Measurements from ENCODE around the gene PHAX.

The PHAX gene

DNA sequence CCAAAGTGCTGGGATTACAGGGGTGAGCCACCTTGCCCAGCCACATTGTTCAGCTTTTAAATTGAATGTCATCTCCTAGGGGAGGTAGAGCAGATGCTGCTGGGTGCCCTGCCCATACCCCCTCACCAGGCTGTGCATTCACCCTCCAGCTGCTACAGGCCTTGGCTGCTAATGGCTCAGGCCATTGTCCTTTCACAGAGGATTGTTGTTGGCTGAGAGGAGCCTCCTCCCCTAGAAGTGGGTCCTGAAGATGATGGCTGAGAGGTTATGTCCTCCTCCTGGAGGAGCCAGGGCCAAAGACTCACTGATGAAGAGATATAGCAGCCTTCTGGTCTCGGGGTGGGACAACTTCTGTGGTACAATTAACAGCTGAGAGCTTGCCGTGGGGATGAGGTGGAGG lies 74.6 kb downstream of the PHAX start:
- TF ChIP-seq, protein P1, sequence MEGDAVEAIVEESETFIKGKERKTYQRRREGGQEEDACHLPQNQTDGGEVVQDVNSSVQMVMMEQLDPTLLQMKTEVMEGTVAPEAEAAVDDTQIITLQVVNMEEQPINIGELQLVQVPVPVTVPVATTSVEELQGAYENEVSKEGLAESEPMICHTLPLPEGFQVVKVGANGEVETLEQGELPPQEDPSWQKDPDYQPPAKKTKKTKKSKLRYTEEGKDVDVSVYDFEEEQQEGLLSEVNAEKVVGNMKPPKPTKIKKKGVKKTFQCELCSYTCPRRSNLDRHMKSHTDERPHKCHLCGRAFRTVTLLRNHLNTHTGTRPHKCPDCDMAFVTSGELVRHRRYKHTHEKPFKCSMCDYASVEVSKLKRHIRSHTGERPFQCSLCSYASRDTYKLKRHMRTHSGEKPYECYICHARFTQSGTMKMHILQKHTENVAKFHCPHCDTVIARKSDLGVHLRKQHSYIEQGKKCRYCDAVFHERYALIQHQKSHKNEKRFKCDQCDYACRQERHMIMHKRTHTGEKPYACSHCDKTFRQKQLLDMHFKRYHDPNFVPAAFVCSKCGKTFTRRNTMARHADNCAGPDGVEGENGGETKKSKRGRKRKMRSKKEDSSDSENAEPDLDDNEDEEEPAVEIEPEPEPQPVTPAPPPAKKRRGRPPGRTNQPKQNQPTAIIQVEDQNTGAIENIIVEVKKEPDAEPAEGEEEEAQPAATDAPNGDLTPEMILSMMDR (conservative IDR thresholded peaks at IDR 0.05; ENCODE audit: low read depth, low read length), result no peak
- no peak for DNase-seq (ENCODE audit: low read depth)
- no peak overlapping the region for H3K4me3 ChIP-seq (ENCODE audit: low read length)

DNA sequence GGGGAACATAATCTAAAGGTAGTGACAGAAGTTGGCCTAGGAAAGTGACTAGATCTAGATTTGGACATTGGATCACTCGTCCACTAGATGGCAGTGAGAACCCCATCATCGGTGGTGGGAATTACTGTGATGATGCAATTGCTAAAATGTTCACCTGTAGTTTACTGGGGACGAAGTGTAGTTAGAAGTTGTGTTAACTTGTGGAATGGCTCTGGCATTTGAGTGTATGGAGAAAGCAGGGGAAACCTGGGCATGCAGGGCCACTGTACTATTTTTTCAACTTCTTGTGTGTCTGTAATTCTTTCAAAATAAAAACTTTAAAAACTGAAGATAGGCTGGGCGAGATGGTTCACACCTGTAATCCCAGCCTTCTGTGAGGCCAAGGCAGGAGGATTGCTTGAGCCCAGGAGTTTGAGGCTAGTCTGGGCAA lies 75.5 kb downstream of the PHAX start:
- TF ChIP-seq, protein P1 (conservative IDR thresholded peaks at IDR 0.05; ENCODE audit: low read depth, low read length), result peak; percentile 80
- H3K4me3 ChIP-seq (ENCODE audit: low read length), result no peak overlapping the region
- peak; percentile 8 for DNase-seq (ENCODE audit: low read depth)
